NCI-H69 (cell line): ENCODE measurements around the gene NINJ1.
A peak's percentile ranks its signal among the peaks of the same experiment; 100 is the strongest.

ENCODE experiments used
- DNase-seq: peaks from one replicate; lab custom pipeline; 2025; lab: John Stamatoyannopoulos, UW

NINJ1 gene

DNA sequence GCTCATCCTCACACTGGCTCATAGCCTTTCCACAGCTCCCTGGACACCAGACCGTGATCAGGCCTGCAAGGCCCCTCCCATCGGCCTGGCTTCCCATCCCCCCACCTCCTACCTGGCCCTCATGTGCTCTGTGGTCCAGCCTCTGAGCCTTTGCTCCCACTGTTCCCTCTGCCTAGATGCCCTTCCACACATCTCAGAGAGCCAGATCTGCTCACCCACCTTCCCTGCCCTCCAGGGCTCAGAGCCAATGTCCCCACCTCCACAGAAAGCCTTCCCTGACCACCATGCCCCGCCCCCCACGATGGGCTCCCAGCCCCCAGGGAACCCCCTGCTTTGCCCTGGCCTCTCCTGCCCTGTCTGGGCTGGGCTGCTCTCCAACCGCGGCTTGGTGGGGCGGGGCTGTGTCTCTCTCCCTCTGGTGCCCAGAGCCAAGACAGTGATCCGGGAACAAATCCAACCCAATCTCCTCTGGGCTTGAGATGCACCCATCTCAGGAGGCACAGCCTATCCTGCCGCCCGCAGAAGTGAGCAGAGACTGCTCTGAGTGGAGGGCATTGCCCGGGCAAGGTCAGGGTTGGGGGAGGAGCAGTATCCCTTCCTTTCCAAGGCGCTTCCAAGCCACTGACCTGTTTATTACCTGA, 1.6 kb downstream of the NINJ1 start:
- DNase-seq, result peak; percentile 21

- no peak for DNase-seq
Observed at GRCh38 chr9:93131599-93132286, 2.3 kb downstream of the NINJ1 start.

DNA sequence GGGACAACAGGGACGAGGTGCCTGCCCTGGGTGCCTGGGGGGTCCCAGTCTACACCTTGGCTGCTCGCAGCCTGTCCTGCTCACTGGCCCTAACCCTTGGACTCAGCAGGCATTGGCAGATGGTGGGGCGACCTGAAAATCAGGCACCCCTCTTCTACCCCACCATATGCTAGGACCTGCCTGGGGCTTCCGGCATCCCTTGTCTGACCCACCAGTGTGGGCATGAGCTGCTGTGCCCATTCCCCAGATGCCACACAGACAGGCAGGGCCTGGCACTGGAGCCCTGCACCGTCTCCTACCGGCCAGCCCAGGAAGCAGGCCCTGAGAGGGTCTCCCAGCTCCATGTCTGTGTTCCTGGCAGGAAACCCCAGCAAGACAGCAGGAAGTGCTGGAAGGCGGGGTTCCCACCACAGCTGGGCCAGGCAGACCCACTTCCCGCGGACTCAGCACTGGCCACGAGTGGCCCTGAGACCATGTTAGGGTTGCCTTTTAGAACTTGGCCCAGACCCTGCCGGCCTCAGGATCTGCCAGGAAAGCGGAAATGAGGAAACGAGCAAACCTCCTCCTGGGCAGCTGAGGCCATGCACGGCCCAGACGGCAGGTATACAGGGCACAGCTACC, 3.1 kb downstream of the NINJ1 start:
- DNase-seq, result no peak

GRCh38 chr9:93129691-93130500, 4.2 kb downstream of the NINJ1 start:
- DNase-seq, result no peak

- DNase-seq, result no peak
Observed at GRCh38 chr9:93129286-93129685, 4.8 kb downstream of the NINJ1 start.

GRCh38 chr9:93128715-93129224, 5.3 kb downstream of the NINJ1 start:
- DNase-seq, result no peak

- DNase-seq, result no peak
Observed at GRCh38 chr9:93128011-93128714, 5.9 kb downstream of the NINJ1 start.

DNA sequence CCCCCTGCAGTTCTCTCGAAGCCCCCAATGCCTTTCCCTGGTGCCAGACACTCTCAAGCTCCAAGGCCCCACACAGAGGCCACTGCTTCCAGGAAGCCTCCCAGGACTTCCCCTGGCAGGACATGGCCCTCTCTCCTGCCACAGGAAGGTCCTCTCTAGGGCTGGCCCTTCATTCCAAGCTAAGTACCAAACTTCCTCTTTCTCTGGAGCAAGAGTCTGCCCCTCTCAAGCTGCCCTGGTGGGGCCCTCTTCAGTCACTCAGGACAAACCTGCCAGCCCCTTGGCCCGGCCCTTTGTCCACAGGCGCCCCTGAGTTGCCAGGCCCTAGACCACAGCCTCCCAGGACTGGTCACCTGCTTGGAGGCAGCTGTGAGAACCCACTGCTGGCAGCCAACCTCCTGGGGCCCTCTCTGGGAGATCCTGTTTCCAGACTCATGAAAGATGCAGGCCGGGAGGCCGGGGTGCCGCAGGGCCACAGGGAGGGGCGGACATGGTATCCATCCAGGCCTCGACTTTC, 6.6 kb downstream of the NINJ1 start:
- DNase-seq, result no peak

DNA sequence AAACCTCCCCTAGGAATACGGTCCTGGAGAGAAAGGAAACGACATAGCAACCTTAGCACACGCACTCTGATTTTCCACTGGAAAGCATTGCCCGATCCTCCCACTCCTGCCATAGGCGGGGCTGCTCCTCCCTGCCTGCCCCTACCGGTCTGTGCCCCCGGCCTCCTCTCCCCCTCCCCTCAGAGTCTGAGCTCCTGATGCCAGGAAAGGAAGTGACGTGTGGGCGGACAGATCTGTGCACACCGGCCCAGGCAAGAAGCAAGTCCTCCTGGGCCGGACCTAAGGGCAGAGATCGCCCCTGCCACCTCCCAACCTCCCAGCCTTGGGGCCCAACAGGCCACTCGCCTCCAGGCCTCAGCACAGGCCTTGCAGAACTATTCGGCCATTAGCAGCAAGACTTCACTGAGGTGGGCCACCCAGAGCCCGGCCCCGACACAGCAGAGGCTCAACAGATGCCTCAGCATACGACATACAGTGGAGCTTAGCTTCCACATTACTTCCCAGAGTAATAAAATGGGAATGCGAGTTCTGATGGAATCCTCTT, 7.2 kb downstream of the NINJ1 start:
- peak; percentile 38 for DNase-seq

- DNase-seq, result no peak
Observed at GRCh38 chr9:93126151-93126781, 7.8 kb downstream of the NINJ1 start.

DNA sequence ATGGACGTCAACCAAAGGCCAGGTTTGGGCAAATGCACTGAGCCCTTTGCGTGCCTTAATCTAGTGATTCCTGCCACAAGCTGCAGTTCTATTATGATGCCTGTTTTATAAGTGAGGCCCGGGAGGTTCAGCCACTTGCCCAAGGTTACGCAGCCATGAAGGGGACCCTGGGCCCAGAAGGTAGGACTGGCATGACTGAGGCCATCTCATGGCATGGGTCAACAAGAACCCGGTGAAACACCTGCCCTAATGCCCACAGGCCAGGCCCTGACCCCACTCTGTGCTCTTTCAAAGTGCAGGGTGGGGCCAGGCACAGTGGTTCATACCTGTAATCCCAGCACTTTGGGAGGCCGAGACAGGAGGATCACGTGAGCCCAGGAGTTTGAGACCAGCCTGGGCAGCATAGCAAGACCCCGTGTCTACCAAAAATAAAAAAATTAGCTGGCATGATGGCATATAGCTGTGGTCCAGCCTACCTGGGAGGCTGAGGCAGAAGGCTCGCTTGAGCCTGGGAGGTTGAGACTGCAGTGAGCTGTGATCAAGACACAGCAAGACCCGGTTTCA, 8.6 kb downstream of the NINJ1 start:
- no peak for DNase-seq

GRCh38 chr9:93124793-93125192, 9.3 kb downstream of the NINJ1 start:
- no peak for DNase-seq

DNA sequence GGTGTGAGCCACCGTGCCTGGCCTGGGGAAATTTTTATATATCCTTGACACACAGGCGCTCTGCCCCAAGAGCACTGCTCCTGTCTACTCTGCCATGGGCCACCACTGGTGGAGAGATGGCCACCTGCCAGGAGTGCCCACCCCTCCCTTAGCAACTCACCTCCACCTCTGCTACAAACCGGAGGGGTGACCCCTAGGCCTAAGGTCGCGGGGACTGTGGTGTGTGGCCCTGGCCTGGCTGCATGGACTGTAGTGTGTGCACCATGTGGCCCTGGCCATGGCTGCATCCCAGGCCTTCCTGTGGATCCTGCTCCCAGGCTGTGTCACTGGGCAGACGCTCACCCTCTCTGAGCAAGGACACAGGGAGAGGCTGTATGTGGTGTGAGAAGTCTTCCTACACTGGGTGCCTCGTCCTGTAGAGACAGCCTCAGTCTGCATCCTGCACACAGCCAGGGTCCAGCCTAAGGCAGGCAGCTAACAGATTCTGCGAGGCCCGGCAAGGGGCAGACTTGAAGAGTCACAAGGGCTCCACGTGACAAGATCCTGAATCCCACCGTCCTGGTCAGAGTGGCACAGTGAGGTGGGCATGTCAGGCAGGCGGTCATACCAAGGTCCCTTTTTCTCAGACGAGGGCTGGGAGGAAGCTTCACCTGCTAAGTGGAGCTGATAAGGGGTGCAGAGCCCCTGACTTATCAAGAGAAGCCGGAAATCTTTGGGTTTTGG, 10.3 kb downstream of the NINJ1 start:
- no peak for DNase-seq

- DNase-seq, result peak; percentile 70
Observed at GRCh38 chr9:93122721-93123221, 11.3 kb downstream of the NINJ1 start.

- no peak for DNase-seq
Observed at GRCh38 chr9:93121316-93122241, 12.5 kb downstream of the NINJ1 start.

DNA sequence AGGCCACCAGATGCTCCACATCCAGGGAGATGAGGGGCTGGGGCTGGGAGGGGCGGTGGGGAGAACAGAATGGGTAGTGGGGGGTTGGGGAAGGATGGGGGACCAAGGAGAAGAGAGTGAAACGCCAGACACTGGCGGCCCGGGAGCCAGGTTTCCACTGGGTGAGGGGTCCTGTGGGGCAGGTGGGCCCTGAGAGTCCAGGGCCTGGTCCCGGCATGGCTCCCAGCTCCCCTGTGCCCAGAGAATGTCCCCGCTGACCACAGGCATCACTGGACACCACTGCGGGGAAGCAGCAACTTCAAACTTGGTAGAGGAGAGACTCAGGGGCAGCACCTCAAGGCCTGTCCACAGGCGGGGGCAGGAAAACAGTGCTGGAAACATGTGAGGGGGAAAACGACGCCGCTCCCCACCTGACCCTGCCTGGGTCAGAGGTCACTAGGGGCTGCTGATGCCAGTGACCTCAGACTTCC, 13.2 kb downstream of the NINJ1 start:
- DNase-seq, result no peak

DNA sequence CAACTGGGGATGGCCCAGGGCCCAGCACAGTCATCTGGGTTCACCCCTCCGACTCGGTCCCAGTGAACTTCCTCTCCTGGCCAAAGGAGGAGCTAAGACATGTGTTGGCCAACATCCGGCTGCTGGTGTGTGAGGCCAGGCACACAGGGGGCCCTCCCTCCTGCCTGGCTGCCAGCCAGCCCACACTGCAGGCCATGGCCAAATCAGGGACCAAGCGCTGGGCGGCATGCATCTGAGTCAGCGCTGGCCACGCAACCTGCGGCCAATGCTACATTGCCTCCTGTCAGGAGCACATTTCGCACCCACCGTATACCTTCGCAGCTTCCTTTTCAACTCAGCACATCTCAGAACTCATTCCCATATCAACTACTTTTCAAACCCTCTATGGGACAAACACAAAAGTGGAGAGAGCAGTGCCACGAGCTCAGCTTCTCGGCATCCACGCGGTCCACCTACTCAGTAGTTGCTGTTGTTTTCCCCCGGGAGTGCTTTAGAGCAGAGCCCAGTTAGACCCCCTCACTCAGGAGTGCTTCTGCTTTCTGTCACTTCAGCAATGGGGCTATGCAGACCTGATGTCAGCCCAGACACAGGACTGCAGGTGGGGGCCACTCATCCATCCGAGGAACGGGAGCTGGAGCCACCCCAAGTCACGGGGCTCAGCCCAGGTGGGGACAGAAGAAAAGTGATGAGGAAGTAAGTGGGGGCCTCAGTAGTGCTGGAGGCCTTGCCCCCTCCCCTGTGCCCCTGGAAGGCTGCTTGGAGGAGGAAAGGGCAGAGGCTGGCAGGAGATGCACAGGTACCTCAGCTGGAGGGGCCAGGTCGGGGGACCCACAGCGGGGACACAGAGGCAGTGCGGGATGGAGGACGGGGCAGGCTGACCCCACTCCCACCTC, 13.9 kb downstream of the NINJ1 start:
- peak; percentile 83 for DNase-seq

DNA sequence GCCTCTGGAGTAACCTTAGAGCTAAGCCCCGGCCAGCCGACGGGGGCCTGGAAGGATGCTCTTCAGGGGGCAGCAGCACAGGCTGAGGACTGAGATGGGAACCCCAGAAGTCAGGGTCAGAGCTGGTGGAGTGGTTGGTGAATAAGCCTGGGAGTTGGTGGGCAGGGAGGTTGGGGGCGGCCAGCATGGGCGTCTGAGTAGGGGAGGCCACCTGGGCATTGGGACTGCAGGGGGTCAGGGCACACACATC, 14.4 kb downstream of the NINJ1 start:
- no peak for DNase-seq
